Heart right ventricle (tissue), 16 donors: ENCODE results near the gene AKAP5. TPM values are rescaled to one million over a fixed set of nuclear protein-coding genes. Genes with fewer than 3 reads are reported as not detected.

Experiments used
- ATAC-seq, 8 donors: fragments of 200-7000 bp; cut with Tn5 transposase; one replicate each; pipeline ENCODE4 v1.9.1; 2020; ENCODE audit warnings: mild to moderate bottlenecking in 8 of 8, moderate library complexity in 8 of 8, moderate number of reproducible peaks in 1 of 8
- DNase-seq, 2 donors: peaks; one replicate each; pipeline ENCODE4 v3.0.0-alpha.2; 2020
- H3K27ac ChIP-seq, 10 donors: fragments of 200-600 bp; sonication (generic) in 2 of 10; one replicate each; pipeline versions ENCODE4 v1.5.0 to v1.8.0; 2020 to 2022; ENCODE audit warnings: mild to moderate bottlenecking in 3 of 10
- H3K27me3 ChIP-seq, 7 donors: fragments of 200-600 bp; one replicate each; pipeline ENCODE4 v1.8.0; 2021 to 2022; ENCODE audit warnings: mild to moderate bottlenecking in 2 of 7
- H3K36me3 ChIP-seq, 9 donors: fragments of 200-600 bp; sonication (generic) in 1 of 9; one replicate each; pipeline versions ENCODE4 v1.5.0 to v1.8.0; 2020 to 2022; ENCODE audit warnings: mild to moderate bottlenecking in 2 of 9
- H3K4me1 ChIP-seq, 9 donors: fragments of 200-600 bp; sonication (generic) in 1 of 9; one replicate each; pipeline versions ENCODE4 v1.5.0 to v1.8.0; 2020 to 2022; ENCODE audit warnings: mild to moderate bottlenecking in 4 of 9
- H3K4me3 ChIP-seq, 10 donors: fragments of 200-600 bp; sonication (generic) in 2 of 10; one replicate each; pipeline versions ENCODE4 v1.5.0 to v1.8.0; 2020 to 2022; ENCODE audit warnings: mild to moderate bottlenecking in 7 of 10, moderate library complexity in 2 of 10
- H3K9me3 ChIP-seq, 11 donors: fragments of 200-600 bp in 10 of 11; sonication (generic) in 2 of 11; one replicate each; pipeline versions ENCODE4 v1.5.0 to v1.8.0; 2013 to 2022; ENCODE audit warnings: mild to moderate bottlenecking in 2 of 11, control low read depth in 1 of 11, moderate library complexity in 1 of 11
- WGBS, 2 donors: extraction: QIAGEN DNeasy Blood & Tissue Kit; methylation state at CpG; one replicate each; pipeline ENCODE4 v1.1.7; 2013; ENCODE audit warnings: inconsistent platforms in 1 of 2; 5-methylcytosine and 5-hydroxymethylcytosine counted together
- intact Hi-C, 10 donors: fragments of 100-400 bp; cut with DNase I; formaldehyde crosslinking; loops; one replicate each; pipeline versions ENCODE4 v1.11.1 to v1.14.2; 2022
- polyA plus RNA-seq, 2 donors: library from polyadenylated mRNA; stranded (reverse); fragments of 200-250 nt; gene quantifications; one replicate each; pipeline ENCODE4 v1.2.3, GENCODE V29; 2013
- total RNA-seq, 10 donors: library from RNA; stranded (reverse); fragmentation: NEBNext Ultra II Directional in 3 of 10; extraction: Animal tissue kit (Norgen Biotek cat#: 25700) in 3 of 10; gene quantifications; one replicate each; pipeline versions ENCODE4 v1.2.1 to v1.2.4, GENCODE V29; 2021 to 2023
- TF ChIP-seq, protein P1 (sequence below), 9 donors: fragments of 200-600 bp; sonication (generic) in 2 of 9; IDR thresholded peaks; one replicate each; pipeline versions ENCODE4 v1.5.0 to v1.8.0; 2021 to 2022; ENCODE audit warnings: antibody characterized with exemption in 9 of 9, mild to moderate bottlenecking in 5 of 9, moderate library complexity in 1 of 9
- donor health status: Arrhythmogenic right ventricular cardiomyopathy.
- donor health status: ischemic (EF 13 %, LVEDD 7.1; RV severe dilation, severe dysfunction).
- donor health status: healthy with polysubstance abuse.
- donor health status: DM: no; HTN: yes; CAD: no.
- donor health status: DM: no; HTN: no; CAD: no.
- donor health status: ischemic (EF 25% LVEDD 6.9; RV normal size, moderate dysfunction).
- donor health status: ischemic (EF 25% LVEDD 5.7; RV mildly dilated, moderate dysfunction).
- donor health status: healthy.
- donor health status: DM: yes; HTN: yes; CAD: no.
- donor health status: Ischemic cardiomyopathy.
- donor health status: ischemic (EF 35%, LVEDD 5.7; RV mildly dilated, moderate dysfunction).
- donor health status: nonischemic (EF 11% LVEDD 7.7; RV severe dilation, severe dysfunction).
- donor health status: DM: yes; HTN: yes; CAD: no.
- donor health status: PGD.
- donor health status: ischemic (EF 29% LVEDD 5.4; RV normal size, mild dysfunction).
- donor health status: nonischemic (EF 23%, LVEDD 6.1; RV moderate dilation, normal function).

Gene AKAP5
- total and polyA plus RNA-seq, 12 donors: 0.07 to 0.51 (median 0.17) TPM

DNA sequence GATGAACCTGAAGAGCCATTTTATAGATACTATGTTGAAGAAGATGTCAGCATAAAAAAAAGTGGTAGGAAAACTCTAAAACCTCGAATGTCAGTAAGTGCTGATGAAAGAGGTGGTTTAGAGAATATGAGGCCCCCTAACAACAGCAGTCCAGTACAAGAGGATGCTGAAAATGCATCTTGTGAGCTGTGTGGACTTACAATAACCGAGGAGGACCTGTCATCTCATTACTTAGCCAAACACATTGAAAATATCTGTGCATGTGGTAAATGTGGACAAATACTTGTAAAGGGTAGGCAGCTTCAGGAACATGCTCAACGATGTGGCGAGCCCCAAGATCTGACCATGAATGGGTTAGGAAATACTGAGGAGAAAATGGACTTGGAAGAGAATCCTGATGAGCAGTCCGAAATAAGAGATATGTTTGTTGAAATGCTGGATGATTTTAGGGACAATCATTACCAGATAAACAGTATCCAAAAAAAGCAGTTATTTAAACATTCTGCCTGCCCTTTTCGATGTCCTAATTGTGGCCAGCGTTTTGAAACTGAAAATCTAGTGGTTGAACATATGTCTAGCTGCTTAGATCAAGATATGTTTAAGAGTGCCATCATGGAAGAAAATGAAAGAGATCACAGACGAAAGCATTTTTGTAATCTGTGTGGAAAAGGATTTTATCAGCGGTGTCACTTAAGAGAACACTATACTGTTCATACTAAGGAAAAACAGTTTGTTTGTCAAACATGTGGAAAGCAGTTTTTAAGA is 57.5 kb downstream of the AKAP5 start:
- peaks cover 0 to 24% (median 4%) of the 10 kb centered on the region in 9 donors for H3K4me1 ChIP-seq
- no peaks in the 10 kb centered on the region for H3K9me3 ChIP-seq
- peaks cover 0 to 61% (median 0%) of the 10 kb centered on the region in 9 donors for H3K36me3 ChIP-seq
- H3K4me3 ChIP-seq: no peak overlapping the region
- intact Hi-C loops: no loop called here
- ATAC-seq (peak in 1 of 8 donors; percentile 28), DNase-seq (no peak)
- WGBS, 2 donors: 88 to 89% methylated on average over 9 of the region's 9 CpGs
- H3K27me3 ChIP-seq: no peaks in the 10 kb centered on the region
- TF ChIP-seq, protein P1, sequence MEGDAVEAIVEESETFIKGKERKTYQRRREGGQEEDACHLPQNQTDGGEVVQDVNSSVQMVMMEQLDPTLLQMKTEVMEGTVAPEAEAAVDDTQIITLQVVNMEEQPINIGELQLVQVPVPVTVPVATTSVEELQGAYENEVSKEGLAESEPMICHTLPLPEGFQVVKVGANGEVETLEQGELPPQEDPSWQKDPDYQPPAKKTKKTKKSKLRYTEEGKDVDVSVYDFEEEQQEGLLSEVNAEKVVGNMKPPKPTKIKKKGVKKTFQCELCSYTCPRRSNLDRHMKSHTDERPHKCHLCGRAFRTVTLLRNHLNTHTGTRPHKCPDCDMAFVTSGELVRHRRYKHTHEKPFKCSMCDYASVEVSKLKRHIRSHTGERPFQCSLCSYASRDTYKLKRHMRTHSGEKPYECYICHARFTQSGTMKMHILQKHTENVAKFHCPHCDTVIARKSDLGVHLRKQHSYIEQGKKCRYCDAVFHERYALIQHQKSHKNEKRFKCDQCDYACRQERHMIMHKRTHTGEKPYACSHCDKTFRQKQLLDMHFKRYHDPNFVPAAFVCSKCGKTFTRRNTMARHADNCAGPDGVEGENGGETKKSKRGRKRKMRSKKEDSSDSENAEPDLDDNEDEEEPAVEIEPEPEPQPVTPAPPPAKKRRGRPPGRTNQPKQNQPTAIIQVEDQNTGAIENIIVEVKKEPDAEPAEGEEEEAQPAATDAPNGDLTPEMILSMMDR (IDR thresholded peaks at IDR 0.05): no peak
- no peak overlapping the region for H3K27ac ChIP-seq

Other genes with a start within 250 kb of the AKAP5 start
- gene ESR2, start 171.1 kb upstream of the AKAP5 start, total RNA-seq: 1 to 10 TPM in 4 of 10 donors, under 1 TPM in 6; 0.23 to 1.6 (median 0.88) TPM
- under 1 TPM; 0.12 to 0.15 TPM for gene ESR2, start 171.1 kb upstream of the AKAP5 start, polyA plus RNA-seq
- gene MTHFD1, start 77.1 kb upstream of the AKAP5 start, total RNA-seq: 10 to 100 TPM; 49.8 to 85.2 (median 66.9) TPM
- 10 to 100 TPM; 34.5 to 47.7 TPM for gene MTHFD1, start 77.1 kb upstream of the AKAP5 start, polyA plus RNA-seq
- 10 to 100 TPM; 17.4 to 24.7 (median 21.2) TPM for gene ZBTB25, start 38.3 kb downstream of the AKAP5 start, total RNA-seq
- gene ZBTB25, start 38.3 kb downstream of the AKAP5 start, polyA plus RNA-seq: 10 to 100 TPM in 1 of 2 donors, 1 to 10 TPM in 1; 3.0 to 13.5 TPM
- gene ZBTB1, start 39.3 kb downstream of the AKAP5 start, total RNA-seq: 10 to 100 TPM; 17.4 to 26.4 (median 20.6) TPM
- 10 to 100 TPM in 1 of 2 donors, 1 to 10 TPM in 1; 5.6 to 26.0 TPM for gene ZBTB1, start 39.3 kb downstream of the AKAP5 start, polyA plus RNA-seq
- 10 to 100 TPM in 9 of 10 donors, 1 to 10 TPM in 1; 9.4 to 77.6 (median 34.8) TPM for gene HSPA2, start 75.2 kb downstream of the AKAP5 start, total RNA-seq
- 10 to 100 TPM in 1 of 2 donors, 1 to 10 TPM in 1; 2.6 to 10.3 TPM for gene HSPA2, start 75.2 kb downstream of the AKAP5 start, polyA plus RNA-seq
- under 1 TPM in 8 of 10 donors, not detected in 2; 0.20 to 0.85 (median 0.49) TPM for gene PPP1R36, start 84.5 kb downstream of the AKAP5 start, total RNA-seq
- gene PPP1R36, start 84.5 kb downstream of the AKAP5 start, polyA plus RNA-seq: under 1 TPM; 0.07 to 0.59 TPM
- gene PLEKHG3, start 238.9 kb downstream of the AKAP5 start, total RNA-seq: 10 to 100 TPM; 11.2 to 25.5 (median 16.2) TPM
- gene PLEKHG3, start 238.9 kb downstream of the AKAP5 start, polyA plus RNA-seq: 1 to 10 TPM; 5.0 to 9.4 TPM